Smooth muscle cell (in vitro differentiated cells): Measurements from ENCODE around the gene CTDSPL. TPM values are rescaled to one million over a fixed set of nuclear protein-coding genes. Genes with fewer than 3 reads are reported as not detected.
A peak's percentile ranks its signal among the peaks of the same experiment; 100 is the strongest.

ENCODE experiments used
- DNase-seq: peaks from one replicate; lab custom pipeline; 2025; ENCODE audit not compliant: unreplicated experiment; lab: John Stamatoyannopoulos, UW
- H2AFZ ChIP-seq: fragments of 200-600 bp; sonication (generic); 2 replicates; pipeline ENCODE4 v1.6.0; 2016; ENCODE audit warnings: antibody characterized with exemption, low read depth, mild to moderate bottlenecking
- H3F3A ChIP-seq: fragments of 200-600 bp; sonication (generic); 2 replicates; pipeline ENCODE4 v1.6.0; 2017; ENCODE audit warnings: antibody characterized with exemption, low read depth
- H3K27ac ChIP-seq: fragments of 200-600 bp; sonication (generic); 2 replicates; pipeline ENCODE4 v1.5.1; 2016; ENCODE audit warnings: low read depth, mild to moderate bottlenecking
- H3K27me3 ChIP-seq: fragments of 200-600 bp; sonication (generic); 2 replicates; pipeline ENCODE4 v1.6.1; 2016; ENCODE audit warnings: low read depth, mild to moderate bottlenecking
- H3K36me3 ChIP-seq: fragments of 200-600 bp; sonication (generic); 2 replicates; pipeline ENCODE4 v1.5.1; 2016; ENCODE audit warnings: low read depth
- H3K4me1 ChIP-seq: fragments of 200-600 bp; sonication (generic); 2 replicates; pipeline ENCODE4 v1.5.1; 2016; ENCODE audit warnings: low read depth
- H3K4me2 ChIP-seq: fragments of 200-600 bp; sonication (generic); 2 replicates; pipeline ENCODE4 v1.6.0; 2016; ENCODE audit warnings: mild to moderate bottlenecking
- H3K4me3 ChIP-seq: fragments of 200-600 bp; sonication (generic); 2 replicates; pipeline ENCODE4 v1.5.1; 2016; ENCODE audit warnings: mild to moderate bottlenecking
- H3K79me2 ChIP-seq: fragments of 200-600 bp; sonication (generic); 2 replicates; pipeline ENCODE4 v1.6.0; 2016; ENCODE audit warnings: low read depth, mild to moderate bottlenecking
- H3K9ac ChIP-seq: fragments of 200-600 bp; sonication (generic); 2 replicates; pipeline ENCODE4 v1.6.0; 2016; ENCODE audit warnings: low read depth
- H3K9me3 ChIP-seq: fragments of 200-600 bp; sonication (generic); replicated peaks from 2 replicates; pipeline ENCODE4 v1.5.1; 2016; ENCODE audit warnings: low read depth
- H4K20me1 ChIP-seq: fragments of 200-600 bp; sonication (generic); 2 replicates; pipeline ENCODE4 v1.6.0; 2016; ENCODE audit warnings: low read depth
- CTCF ChIP-seq: fragments of 200-600 bp; sonication (generic); IDR thresholded peaks from 2 replicates; pipeline ENCODE4 v1.5.1; 2017; ENCODE audit warnings: borderline replicate concordance, mild to moderate bottlenecking, antibody characterized with exemption; ENCODE audit not compliant: insufficient read depth, poor library complexity, severe bottlenecking
- WGBS: methylation state at CpG from one replicate; pipeline ENCODE4 v1.1.7; 2016; ENCODE audit warnings: low lambda C conversion rate; 5-methylcytosine and 5-hydroxymethylcytosine counted together
- polyA plus RNA-seq: library from polyadenylated mRNA; unstranded; fragments of >200 nt; fragmentation: Nextera tagmentation; extraction: Ambion mirVana; gene quantifications from 2 replicates; pipeline ENCODE4 v1.2.1, GENCODE V29; 2016
- total RNA-seq: library from RNA; depleted of rRNA; stranded (reverse); fragments of >200 nt; gene quantifications from 2 replicates; pipeline ENCODE4 v1.2.3, GENCODE V29; 2014

Gene CTDSPL
- total and polyA plus RNA-seq, 2 experiments from 2014 or later = 31.3 to 34.3 TPM

GRCh38 chr3:37906734-37907282, 45.1 kb downstream of the CTDSPL start:
- peak overlapping the region; percentile 80 for H3K27ac ChIP-seq
- peaks cover 9% of the 10 kb centered on the region for H3F3A ChIP-seq
- TF ChIP-seq CTCF = no peak
- WGBS = 49% methylated on average over 5 of the region's 5 CpGs
- H3K27me3 ChIP-seq = no peaks in the 10 kb centered on the region
- H3K4me2 ChIP-seq = peak overlapping the region; percentile 61
- H3K4me1 ChIP-seq = peaks cover 34% of the 10 kb centered on the region
- no peaks in the 10 kb centered on the region for H3K9me3 ChIP-seq
- H2AFZ ChIP-seq = no peak overlapping the region
- peaks cover 32% of the 10 kb centered on the region for H3K79me2 ChIP-seq
- H4K20me1 ChIP-seq = peaks cover 26% of the 10 kb centered on the region
- no peaks in the 10 kb centered on the region for H3K36me3 ChIP-seq
- DNase-seq = no peak
- peak overlapping the region; percentile 13 for H3K9ac ChIP-seq
- H3K4me3 ChIP-seq = no peak overlapping the region

GRCh38 chr3:37907371-37907770, 45.7 kb downstream of the CTDSPL start:
- peak overlapping the region; percentile 61 for H3K4me2 ChIP-seq

GRCh38 chr3:37907906-37908305, 46.2 kb downstream of the CTDSPL start:
- DNase-seq = no peak
- H3K27me3 ChIP-seq = no peaks in the 10 kb centered on the region
- no peaks in the 10 kb centered on the region for H3K9me3 ChIP-seq
- H3K36me3 ChIP-seq = no peaks in the 10 kb centered on the region
- H3K79me2 ChIP-seq = peaks cover 28% of the 10 kb centered on the region
- no peak for TF ChIP-seq CTCF
- peaks cover 9% of the 10 kb centered on the region for H3F3A ChIP-seq
- H3K4me2 ChIP-seq = peak overlapping the region; percentile 61
- H3K4me3 ChIP-seq = no peak overlapping the region
- WGBS = 53% methylated on average over 6 of the region's 6 CpGs
- no peak overlapping the region for H3K9ac ChIP-seq
- H3K27ac ChIP-seq = peak overlapping the region; percentile 80
- H4K20me1 ChIP-seq = peaks cover 22% of the 10 kb centered on the region
- peaks cover 34% of the 10 kb centered on the region for H3K4me1 ChIP-seq
- no peak overlapping the region for H2AFZ ChIP-seq

More at GRCh38 chr3:37907371-37907770, 45.7 kb downstream of the CTDSPL start:
- H3K27ac ChIP-seq = peak overlapping the region; percentile 80
- H3K9me3 ChIP-seq = no peaks in the 10 kb centered on the region
- no peaks in the 10 kb centered on the region for H3K27me3 ChIP-seq
- H3K36me3 ChIP-seq = no peaks in the 10 kb centered on the region
- H3K79me2 ChIP-seq = peaks cover 29% of the 10 kb centered on the region
- peaks cover 34% of the 10 kb centered on the region for H3K4me1 ChIP-seq
- peaks cover 22% of the 10 kb centered on the region for H4K20me1 ChIP-seq
- H3K4me3 ChIP-seq = no peak overlapping the region
- WGBS = 21% methylated on average over 2 of the region's 2 CpGs
- no peak for DNase-seq
- TF ChIP-seq CTCF = no peak
- no peak overlapping the region for H3K9ac ChIP-seq
- peaks cover 9% of the 10 kb centered on the region for H3F3A ChIP-seq
- no peak overlapping the region for H2AFZ ChIP-seq
